HuH-7 (cell line): ENCODE results near the gene KLK8.

Source experiments
- DNase-seq: peaks from one replicate; pipeline ENCODE4 v3.0.0; 2011; ENCODE audit warnings: low spot score

KLK8 gene, protein sequence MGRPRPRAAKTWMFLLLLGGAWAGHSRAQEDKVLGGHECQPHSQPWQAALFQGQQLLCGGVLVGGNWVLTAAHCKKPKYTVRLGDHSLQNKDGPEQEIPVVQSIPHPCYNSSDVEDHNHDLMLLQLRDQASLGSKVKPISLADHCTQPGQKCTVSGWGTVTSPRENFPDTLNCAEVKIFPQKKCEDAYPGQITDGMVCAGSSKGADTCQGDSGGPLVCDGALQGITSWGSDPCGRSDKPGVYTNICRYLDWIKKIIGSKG

DNA sequence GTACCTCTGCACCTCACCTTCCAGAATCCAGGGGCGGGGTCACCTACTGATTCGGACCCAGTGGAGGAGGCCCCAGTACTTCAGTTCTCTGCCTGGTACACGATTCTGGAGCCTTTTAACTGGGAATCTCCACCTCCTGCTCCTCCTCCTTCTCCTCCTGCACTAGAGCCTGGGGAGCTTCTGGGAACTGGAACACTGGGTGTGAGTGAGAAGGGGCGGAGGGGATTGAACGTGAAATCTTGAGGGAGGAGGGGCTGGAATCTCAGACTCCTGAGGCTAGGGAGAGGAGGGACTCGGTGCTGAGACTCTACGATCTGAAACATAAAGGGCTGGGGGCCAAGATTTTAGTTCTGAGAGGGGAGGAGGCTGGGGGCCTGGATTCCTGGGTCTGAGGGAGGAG is at the start of gene KLK8:
KLK8 (minus strand) TSS at position 90 of the 400 bp plus-strand sequence. CDS start 437 bp downstream, outside the sequence.
- DNase-seq: no peak

DNA sequence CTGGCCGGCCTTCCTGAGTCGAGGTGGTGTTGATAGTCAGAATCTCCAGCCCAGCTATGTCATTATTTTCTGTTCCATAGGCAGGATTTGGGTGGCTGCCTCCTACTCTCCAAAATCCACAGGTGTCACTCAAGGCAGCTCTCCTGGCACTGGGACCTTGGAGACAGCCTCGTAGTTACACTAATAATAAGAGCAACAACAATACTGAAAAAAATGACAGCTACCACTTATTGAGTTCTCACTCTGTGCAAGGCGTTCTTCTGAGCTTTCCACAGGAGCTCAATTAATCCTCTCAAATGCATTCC is 45.6 kb upstream of the KLK8 start:
- DNase-seq: no peak

DNA sequence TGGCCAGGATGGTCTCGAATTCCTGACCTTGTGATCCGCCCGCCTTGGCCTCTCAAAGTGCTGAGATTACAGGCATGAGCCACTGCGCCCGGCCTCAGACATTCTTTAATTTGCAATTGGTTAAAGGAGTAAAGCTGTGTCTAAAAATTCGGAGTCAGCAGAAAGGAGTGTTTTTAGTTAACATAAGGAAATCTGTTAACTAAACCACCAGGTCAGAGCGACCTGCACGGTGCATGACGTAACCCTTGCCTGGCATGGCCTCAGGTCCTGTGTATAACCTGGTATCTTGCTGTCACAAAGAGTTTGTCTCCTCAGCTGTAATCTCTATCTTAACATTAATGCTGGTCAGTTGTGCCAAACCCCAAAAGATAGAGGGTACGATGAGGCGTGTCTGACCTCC is 42.9 kb upstream of the KLK8 start:
- DNase-seq: no peak

DNA sequence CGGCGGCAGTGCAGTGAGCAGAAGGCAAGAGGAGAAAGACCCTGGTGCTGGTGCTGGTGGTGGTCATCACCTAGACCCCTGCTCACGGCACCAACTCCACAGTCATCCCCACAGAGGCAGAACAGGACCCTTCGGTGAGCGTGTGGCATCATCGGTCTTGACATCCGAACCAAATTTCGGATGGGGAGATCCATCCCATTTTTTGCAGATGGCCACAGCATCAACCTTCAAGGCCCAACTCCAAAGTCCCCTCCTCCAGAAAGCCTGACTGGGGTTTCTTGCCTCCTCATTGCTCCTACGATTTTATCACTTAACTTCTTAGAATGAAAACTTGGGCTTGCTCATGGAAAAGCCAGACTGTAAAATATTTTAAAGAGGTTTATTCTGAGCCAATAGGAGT is 42.1 kb upstream of the KLK8 start:
- no peak for DNase-seq

DNA sequence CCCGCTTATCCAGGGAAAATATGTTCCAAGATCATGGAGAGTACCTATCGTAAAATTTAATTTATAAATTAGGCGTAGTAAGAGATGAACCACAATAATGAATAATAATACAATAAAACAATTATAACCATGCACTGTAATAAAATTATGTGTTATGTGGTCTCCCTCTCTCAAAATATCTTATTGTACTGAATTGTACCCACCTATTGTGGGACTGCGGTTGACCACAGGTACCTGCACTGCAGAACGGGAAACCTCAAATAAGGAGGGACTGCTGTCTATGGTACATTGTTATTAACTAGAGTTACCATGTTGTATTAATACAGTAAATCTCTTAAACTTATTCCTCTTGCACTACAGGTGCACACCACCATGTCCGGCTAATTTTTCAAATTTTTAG is 38.7 kb upstream of the KLK8 start:
- DNase-seq: no peak

DNA sequence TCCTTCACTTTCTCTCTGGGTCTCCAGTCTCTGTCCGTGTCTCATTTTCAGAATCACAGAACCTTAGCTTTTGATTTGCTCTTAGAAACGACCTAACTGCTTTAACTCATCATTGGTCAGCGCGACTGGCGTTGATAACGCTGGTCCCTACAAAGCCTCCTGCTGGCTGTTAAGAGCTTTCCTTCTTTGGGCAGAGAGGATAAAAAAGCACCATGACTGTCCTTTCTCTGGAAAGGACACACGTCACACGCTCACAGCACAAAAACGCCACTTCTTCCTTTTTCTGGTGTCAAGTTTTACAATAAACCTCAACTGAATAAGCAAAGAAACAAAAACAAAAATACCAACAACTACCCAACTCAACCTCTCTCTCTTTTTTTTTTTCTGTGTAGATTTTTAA is 35.1 kb upstream of the KLK8 start:
- DNase-seq: no peak

DNA sequence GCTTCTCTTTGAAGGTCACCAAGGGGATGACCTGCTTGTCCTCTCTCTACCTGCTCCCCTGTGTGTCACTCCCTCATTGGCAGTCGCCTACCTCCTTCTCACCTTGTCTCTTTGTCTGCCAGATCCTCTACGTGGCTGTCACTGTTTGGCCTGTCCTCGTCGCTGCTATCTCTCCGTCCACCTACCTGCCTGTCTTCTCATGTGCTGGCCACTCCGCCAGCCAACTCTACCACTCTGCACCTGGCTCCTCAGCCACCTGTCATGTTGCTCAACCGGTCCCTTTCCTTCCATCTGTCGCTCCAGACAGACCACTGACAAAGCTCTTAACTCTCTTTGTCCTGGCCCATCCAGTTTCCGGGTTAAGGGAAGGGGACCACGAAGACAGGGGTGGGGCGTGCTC is 33.3 kb upstream of the KLK8 start, which contains the start of gene KLK12:
KLK12 (minus strand) TSS at position 299 of the 400 bp plus-strand sequence. CDS start 381 bp downstream, outside the sequence.
- DNase-seq: no peak

DNA sequence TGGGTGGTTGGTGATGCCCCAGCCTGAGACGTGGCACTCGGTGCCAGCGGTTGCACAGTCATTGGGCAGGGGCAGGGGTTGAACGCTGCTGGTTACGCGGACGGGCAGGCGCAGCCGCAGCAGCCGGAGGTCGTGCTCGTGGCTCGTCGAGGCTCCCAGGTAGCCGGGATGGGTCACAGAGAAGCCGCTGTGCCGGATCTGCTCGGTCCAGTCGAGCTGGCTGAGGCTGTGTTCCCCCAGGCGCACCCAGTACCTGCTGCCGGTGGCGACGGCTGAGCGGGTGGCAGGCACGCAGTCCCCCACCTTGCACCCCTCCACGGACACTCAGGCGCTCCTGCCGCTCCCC is 30.4 kb upstream of the KLK8 start:
- DNase-seq: no peak

DNA sequence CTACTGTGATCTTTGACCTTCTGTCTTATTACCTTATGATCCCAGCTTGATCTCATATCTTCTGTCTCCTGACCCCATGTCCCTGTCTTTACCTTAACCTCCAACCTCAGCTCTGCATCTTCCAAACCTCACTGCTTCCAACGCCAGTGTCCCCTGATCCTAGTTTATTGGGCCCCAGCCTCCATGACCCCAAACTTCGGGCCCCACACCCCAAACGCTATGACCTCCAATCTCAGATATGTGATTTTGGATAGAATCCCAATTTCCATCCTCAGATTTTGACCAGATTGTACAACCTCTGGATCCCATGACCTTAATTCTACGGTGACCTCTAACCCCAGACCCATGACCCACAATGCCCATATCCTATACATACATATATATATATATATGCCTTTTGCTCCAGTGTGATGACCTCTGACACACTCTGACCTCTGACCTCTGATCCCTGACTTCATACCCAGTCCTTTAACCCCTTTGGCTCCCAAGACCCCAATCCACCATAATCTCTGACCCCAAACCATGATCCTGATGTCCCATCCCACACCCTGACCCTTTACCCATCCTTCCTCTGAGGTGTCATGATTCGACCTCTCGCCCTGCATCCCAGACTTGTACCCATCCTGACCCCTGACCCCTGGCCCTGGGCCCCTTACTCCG is 29.9 kb upstream of the KLK8 start:
- no peak for DNase-seq

DNA sequence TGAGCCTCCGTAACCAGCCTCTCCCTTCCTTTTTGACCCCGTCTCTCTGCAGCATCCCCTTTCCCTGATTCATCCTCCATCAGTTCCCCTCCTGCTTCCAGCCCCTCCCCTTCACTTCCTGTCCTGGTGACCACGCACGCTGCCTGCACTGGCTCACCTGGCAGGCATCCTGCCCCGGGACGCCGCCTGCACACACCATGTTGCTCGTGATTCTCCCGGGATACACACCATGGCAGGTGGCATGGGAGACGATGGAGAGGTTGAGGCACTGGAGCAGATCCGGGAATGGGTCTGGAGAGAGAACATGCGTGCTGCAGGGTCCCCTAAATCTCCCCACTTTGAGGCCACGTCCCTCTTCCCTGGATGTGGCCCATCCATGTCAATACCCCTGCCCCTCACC is 29.2 kb upstream of the KLK8 start:
- no peak for DNase-seq

DNA sequence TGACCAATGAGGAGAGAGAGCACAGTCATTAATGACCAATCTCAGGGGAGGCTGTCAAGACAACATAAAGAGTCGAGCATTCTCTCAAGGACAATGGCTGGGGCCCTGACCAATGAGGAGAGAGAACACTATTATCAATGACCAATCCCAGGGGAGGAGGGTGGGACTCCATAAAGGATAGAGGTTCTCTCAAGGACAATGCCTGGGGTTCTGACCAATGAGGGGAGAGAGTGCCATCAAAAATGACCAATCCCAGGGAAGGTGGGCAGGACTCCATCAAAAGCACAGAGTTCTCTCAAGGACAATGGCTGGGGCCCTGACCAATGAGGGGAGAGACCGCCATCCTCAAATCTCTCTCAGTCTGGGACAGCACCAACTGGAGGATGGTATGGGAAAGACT is 28.3 kb upstream of the KLK8 start:
- DNase-seq: no peak

DNA sequence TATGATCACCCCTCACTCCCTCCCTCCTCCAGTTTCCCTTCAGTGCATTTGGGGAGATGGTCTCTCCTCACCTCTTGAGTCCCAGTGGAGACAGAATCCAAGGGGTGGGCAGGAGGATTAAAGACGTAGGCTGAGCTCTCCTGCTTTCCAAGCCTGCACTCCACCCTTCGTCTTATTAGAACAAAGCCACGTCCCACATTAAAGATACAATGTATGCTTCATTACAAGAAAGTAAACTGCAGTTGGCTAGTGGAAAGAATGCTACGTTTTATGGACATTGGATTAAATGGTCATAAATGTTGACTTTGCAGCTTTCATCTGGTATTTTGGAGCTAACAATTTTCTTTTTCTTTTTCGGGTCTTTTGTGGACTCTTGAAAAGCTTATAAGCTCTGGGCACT is 26.5 kb upstream of the KLK8 start:
- DNase-seq: no peak

DNA sequence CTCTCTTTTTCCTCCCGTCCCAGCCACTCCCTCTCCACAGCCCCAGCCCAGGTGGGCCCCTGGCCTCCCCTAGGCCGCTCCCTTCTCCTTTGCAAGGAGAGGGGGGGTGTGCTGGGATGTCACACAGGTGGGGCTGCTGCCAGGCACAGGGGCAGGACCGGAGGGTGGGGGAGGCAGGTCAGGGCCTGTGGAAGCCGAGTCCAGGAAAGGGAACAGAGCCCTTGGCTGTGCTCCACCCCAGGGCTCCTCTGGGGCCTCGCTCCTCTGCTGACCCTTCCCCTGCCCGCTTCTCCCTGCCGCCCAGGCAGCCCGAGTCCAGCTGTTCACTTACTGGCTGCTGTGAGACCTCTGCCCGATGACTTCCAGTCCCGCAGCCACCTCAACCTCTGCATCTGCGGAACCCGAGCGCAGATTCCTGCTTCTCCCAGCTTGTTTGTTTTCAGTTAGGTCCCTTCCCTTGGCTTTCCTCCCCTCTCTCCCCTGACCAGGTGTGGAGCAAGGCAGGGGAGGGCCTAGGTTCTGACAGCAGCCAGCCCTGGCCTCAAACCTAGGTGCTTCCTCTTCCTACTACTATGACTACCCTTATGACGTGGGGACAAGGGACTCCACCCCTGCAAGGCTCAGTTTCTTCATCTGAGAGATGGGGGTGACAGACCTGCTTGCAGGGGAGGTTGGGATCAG is 25.9 kb upstream of the KLK8 start:
- no peak for DNase-seq

DNA sequence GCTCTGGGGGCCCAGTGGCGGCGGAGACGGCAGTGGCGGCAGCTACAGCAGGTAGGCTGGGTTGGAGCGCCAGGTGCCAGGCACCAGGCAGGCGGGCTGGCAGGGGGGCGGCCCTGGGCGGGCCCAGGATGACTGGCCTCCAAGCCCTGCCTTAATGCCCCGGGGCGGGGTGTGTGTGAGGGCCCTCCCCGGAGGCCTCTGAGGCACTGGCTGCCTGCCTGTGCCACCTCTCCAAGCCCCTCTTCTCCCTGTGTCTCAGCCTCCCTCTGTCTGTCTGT is 25.1 kb upstream of the KLK8 start, which contains the start of gene KLK11:
KLK11 (minus strand) TSS at position 63 of the 278 bp plus-strand sequence. CDS start 985 bp downstream, outside the sequence.
- DNase-seq: no peak

DNA sequence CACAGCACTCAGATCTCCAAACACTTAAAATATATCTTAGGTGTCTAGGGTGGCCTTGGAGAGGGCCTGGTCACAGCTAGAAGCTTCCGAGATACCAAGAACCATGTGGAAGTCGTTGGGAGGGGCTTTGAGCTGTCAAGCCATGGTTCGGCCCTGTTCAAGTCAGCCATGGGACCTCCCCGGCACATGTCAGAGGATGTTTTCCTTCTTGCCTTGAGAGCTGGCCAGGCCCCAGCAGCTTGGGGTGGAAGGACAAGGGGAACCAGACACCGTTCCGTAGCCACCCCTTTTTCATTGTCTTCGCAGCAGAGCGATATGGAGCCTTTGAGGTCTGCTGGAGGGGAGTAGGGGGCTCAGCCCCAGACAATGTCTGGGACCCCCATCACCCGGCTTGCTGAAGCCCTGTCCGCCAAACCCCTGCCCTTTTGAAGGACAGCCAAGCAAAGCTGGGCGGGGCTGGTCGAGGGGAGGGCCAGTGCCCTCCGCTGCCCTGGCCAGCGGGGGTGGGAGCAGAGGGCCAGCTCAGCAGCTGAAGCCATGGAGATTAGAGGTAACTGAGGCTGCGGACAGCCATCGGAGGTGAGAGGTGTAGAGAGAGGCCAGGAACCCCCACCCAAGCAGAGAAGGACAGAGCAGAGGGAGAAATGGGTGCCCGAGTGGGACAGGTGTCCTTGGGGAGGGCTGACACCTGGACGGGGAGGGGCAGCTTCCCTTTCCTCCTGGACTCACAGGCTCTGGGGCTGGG is 24.6 kb upstream of the KLK8 start:
- no peak for DNase-seq

DNA sequence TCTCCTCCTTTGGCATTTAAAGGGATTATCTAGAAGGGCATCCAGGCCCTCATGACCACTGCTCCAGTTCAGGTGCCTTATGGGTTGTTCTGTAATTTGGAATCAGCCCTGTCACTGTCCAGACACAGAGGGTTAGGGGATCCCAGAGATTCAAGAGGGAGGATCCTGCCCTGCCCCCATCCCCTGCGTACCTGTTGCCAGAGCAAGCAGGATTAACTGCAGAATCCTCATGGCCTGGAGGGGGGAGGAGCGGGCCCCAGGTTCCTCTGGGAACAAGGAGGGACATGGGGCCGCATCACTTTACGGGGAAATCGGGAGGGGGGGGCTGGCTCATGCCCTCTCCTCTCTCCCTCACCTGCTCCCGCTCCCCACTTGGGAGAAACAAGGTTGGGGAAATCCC is 24.0 kb upstream of the KLK8 start:
- no peak for DNase-seq

DNA sequence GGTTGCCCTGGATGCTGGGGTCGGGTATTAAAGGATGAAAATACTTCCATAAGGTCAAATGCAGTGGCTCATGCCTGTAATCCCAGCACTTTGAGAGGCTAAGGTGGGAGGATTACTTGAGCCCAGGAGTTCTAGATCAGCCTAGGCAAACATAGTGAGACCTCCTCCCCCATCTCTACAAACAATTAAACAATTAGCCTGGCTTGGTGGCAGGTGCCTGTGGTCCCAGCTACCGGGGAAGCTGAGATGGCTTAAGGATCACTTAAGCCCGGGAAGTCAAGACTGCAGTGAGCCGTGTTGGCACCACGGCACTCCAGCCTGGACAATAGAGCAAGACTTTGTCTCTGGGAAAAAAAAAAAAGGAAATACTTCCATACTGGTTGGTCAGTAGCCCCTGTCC is 23.5 kb upstream of the KLK8 start:
- DNase-seq: no peak

DNA sequence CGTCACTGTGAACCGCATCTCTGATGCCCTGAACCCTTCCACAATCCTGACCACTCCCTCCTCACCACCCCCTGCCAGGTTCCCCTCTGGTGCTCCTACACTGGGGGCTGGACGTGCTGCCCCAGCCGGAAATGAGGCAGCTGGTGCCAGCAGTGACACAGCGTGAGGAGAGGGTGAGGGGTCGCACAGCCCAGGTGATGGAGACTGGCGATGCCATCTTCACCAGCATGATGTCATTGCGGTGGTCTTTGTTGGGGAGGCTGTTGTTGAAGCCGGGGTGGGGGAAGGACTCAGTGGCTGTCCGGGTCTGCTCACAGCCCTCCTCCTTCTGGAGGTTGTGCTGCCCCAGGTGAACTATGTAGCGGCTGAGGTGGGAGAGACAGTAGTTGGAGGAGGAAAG is 22.5 kb upstream of the KLK8 start:
- DNase-seq: no peak

DNA sequence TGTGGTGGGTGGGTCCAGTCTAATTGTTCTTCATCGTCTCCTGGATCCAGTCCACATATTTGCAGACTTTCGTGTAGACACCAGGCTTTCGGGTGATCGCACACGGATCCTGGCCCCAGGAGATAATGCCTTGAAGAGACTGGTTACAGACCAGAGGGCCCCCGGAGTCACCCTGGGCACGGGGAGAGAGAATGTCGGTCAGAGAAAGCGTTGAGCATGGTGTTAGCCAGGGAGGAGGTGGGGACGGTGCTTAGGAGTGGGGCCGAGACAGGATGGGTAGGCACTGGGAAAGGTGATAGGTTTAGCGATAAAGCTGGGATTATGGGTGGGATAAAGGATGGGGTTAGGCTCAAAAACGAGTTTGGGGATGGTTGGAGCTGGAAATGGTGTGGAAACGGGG is 21.1 kb upstream of the KLK8 start:
- DNase-seq: no peak

DNA sequence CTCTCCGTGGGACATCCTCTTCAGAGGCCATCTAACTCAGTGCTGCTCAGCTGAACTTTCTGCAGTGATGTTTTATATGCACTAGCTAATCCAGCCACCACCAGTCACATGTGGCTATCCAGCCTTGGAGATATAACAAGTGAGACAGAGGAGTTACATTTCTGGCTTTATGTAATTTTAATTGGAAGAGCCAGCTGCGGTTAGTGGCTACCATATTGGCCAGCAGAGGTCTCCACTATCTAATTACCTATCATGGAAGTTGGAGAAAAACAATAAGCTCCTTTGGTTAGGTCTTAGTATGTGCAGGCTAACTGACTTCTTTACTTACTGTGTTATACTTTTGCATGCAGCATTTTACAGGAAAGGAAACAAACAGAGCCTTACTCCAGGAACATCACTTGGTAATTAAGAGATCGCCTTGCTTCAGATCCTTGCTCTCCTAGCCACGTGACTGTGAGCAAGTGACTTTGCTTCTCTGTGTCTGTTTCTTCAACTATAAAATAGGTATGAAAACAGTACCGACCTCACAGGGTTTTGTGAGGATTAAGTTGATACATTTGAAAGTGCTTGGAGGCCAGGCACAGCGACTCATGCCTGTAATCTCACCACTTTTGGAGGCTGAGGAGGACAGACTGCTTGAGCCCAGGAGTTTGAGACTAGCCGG is 19.7 kb upstream of the KLK8 start:
- DNase-seq: peak; percentile 66

DNA sequence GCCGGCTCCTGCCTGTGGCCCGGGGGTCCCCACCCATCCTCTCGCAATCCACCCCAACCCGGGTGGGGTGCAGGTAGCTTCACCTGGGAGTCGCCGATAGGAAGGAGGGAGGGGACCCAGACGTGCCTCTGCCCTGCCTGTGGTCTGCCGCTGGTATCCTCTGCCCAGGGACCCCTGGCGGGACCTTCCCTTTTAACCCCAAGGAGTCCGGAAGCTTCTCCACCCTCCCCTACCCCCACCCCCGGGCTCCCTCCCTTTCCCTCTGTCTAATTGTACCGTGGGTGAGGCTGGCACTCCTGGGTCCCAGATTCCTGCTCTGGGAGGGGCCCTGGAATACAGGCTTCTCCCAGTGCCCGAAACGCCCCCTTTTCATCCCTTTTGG is 18.1 kb upstream of the KLK8 start, which contains the start of gene KLK10:
KLK10 (minus strand) TSS at position 166 of the 382 bp plus-strand sequence. CDS start 579 bp downstream, outside the sequence.
- DNase-seq: no peak

DNA sequence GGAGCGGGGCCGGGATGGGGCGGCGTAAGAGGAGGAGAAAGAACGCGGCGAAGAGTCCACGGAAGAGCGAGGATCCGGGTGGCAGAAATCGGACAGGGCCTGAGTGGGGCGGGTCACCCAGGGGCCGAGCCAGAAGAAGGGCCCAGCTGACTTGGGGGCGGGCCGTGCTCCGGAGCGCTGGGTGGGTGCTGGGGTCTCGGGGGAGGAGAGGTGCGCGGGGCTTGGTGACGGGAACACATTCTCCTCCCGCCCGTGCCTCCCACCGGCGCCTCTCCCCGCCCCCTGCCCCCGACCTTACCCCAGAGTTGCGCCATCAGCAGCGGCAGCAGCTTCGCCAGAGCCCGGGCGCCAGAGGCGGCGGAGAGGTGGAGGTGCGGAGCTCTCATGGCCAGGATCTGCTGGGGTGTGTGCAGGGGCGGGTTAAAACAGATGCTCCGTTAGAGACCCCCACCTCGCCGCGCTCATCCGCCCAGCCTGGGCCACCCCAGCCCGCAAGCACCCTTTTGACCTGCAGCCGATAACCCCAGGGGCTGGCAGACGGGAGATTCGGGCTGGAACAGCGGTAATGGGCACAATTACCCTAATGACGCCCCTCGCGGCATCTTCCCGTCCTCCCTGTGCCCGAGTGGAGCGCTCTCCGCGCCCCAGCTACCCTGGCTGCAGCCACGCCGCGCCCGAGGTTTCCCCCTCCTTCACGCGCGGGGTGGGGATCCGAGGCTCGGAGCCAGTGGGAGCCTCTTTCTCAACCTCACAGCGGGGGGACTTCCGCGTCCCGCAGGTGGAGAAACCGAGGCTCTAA is 17.5 kb upstream of the KLK8 start:
- peak; percentile 64 for DNase-seq
